GM19455 (cell line): ENCODE measurements around the gene ICAM5.

ENCODE experiments used
- ATAC-seq: cut with Tn5 transposase; IDR thresholded peaks from one replicate; pipeline ENCODE4 v1.9.1; 2021; ENCODE audit not compliant: unreplicated experiment

Gene ICAM5

DNA sequence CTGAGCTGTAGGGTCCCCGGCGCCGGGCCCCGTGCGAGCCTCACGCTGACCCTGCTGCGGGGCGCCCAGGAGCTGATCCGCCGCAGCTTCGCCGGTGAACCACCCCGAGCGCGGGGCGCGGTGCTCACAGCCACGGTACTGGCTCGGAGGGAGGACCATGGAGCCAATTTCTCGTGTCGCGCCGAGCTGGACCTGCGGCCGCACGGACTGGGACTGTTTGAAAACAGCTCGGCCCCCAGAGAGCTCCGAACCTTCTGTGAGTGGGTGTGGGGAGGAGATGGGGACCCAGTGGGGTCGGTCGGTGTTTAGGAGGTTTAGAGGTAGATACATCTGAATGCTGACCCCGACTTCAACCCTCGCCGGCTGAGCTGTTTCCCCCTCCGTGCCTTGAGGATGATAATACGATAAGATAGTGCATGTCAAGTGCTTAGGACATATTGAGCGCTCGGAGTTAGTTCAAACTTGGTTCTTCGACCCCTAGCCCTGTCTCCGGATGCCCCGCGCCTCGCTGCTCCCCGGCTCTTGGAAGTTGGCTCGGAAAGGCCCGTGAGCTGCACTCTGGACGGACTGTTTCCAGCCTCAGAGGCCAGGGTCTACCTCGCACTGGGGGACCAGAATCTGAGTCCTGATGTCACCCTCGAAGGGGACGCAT is 1.9 kb downstream of the ICAM5 start:
- no peak for ATAC-seq

- ATAC-seq, result peak; percentile 59
These were observed 2.5 kb downstream of the ICAM5 start for GRCh38 chr19:10292206-10292788.

DNA sequence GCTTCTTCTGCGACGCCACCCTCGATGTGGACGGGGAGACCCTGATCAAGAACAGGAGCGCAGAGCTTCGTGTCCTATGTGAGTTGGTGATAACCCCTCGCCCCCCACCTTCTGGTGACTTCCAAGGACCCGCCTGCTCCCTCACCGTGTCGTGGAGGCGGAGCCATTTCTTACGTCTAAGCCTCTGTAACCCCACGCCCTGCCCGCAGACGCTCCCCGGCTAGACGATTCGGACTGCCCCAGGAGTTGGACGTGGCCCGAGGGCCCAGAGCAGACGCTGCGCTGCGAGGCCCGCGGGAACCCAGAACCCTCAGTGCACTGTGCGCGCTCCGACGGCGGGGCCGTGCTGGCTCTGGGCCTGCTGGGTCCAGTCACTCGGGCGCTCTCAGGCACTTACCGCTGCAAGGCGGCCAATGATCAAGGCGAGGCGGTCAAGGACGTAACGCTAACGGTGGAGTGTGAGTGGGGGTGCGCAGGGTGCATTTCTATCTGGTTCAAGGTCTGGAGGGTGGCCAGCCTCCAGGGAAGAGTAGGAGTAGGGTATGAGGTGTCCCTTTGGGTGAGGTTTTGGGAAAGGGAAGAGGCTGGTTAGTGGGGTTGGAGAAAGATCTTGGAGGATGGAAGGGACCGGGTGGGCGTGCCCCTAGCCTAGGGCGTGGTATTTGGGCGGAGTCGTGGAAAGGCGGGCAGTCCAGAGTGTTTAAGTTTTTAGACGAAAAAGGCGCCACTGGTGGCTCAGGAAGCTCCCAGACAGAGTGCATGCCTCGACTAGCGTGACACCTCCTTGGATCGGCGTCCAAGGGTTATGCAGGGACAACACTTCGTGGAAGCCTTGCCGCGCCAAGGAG is 3.3 kb downstream of the ICAM5 start:
- no peak for ATAC-seq

GRCh38 chr19:10293637-10294367 is 4.0 kb downstream of the ICAM5 start:
- ATAC-seq, result no peak

GRCh38 chr19:10294368-10294697 is 4.6 kb downstream of the ICAM5 start:
- ATAC-seq, result no peak

- no peak for ATAC-seq
These were observed 5.6 kb downstream of the ICAM5 start for GRCh38 chr19:10295305-10295846.

DNA sequence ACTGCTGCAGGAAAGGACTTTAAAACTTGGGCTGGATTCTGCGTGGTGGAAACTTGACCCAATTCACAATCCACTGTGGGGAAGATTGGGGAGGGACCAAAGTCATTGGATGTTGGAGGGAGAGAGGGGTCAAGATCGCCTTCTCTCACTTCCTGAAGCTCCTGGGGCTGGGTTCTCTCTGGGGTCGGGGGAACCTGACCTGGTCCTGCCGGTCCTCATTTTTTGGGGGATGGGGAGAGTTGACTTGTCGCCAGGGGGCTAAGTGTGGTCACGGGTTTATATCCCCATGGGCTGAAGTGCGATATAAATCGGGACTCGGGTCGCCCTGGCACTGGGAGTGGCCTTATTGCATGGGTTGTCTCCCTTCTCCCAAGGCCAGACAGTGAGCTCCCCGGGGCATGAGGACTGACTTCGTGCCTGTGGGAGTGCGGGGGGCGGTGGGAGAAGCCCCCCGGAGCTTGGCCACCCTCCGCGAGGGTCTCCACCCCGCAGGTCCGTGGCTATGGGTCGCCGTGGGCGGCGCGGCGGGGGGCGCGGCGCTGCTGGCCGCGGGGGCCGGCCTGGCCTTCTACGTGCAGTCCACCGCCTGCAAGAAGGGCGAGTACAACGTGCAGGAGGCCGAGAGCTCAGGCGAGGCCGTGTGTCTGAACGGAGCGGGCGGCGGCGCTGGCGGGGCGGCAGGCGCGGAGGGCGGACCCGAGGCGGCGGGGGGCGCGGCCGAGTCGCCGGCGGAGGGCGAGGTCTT is 6.3 kb downstream of the ICAM5 start:
- no peak for ATAC-seq

DNA sequence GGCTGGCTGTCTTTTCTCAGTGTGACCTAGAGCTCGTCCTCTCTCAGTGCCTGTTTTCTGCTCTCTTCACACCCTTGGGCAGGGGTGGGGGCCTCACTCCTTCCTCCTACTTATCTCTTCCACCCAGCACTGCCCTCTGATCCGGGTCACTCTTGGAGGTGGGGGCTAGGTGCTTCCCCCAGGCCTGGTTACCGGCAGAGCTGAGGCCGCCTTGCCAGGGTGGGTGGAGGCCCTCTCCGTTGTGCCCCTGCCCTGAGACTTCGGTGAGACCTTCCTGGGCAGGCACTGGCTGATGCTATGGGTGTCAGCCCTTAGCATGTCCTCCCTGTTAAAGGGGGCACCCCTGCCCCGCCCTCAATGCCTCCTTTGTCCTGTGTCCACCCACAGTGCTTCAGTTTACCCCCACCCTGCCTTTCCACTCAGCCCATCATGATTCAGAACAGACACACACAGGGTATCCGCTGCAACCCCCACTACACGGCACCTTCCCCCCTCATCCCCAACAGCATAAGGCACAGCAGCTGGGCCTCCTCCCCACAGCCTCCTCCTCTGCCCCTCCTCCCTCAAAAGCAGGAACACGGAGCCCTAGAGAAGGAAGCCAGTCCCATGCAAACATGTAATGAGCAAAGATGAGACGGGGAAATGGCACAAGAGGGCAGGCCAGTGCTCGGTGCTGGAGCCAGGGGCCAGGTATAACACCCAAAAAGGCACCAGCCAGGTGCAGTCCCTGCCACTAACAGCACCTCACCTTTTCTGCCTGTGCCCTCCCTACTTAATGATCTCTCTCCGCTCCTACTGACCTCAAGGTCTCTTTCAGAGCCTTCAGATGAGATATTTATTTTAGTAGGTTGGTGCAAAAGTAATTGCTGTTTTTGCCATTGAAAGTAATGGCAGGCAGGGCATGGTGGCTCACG is 10.1 kb downstream of the ICAM5 start:
- no peak for ATAC-seq

GRCh38 chr19:10305139-10305806 is 15.5 kb downstream of the ICAM5 start:
- ATAC-seq, result no peak

DNA sequence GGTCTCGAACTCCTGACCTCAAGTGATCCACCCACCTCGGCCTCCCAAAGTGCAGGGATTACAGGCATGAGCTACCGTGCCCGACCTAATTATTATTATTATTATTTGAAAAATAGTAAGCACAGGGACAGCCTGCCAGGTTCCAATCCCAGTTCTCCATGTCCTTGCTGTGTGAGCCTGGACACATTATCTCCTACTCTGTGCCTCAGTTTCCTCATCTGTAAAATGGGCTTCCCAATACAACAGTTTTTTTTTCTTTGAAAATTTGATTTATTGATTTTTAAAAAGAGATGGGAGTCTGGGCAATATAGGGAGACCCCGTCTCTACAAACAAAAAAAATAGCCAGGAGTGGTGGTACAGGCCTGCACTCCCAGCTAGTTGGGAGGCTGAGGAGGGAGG is 16.6 kb downstream of the ICAM5 start:
- ATAC-seq, result no peak

DNA sequence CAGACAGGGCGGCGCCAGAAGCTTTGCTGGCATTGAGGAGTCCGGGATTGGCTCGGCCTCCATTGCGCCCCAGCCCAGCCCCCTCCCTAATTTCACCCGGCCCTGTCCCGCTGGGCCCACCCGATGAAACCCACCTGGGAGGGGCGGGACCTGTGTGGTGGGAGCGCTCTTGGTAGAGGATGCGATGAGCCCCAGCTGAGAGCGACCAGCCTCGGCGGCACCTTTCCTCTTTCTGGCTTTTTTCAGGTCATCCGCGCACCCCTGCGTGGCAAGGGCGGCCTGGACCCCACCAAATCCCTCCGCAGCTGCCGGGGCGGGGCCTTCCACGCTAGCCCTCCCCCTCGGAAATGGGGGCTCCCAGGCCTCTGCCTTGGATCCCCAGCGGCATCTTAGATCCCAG is 19.7 kb downstream of the ICAM5 start, which contains the start of gene ZGLP1:
ZGLP1 (minus strand) TSS at position 393 of the 400 bp plus-strand sequence.
- ATAC-seq, result no peak

- peak; percentile 57 for ATAC-seq
These were observed 25.8 kb downstream of the ICAM5 start, which contains the start of gene FDX2 for GRCh38 chr19:10315335-10316214. Gene FDX2, minus strand, starts transcription at chr19:10316015. Its CDS starts 19 bp downstream, at chr19:10315996.

DNA sequence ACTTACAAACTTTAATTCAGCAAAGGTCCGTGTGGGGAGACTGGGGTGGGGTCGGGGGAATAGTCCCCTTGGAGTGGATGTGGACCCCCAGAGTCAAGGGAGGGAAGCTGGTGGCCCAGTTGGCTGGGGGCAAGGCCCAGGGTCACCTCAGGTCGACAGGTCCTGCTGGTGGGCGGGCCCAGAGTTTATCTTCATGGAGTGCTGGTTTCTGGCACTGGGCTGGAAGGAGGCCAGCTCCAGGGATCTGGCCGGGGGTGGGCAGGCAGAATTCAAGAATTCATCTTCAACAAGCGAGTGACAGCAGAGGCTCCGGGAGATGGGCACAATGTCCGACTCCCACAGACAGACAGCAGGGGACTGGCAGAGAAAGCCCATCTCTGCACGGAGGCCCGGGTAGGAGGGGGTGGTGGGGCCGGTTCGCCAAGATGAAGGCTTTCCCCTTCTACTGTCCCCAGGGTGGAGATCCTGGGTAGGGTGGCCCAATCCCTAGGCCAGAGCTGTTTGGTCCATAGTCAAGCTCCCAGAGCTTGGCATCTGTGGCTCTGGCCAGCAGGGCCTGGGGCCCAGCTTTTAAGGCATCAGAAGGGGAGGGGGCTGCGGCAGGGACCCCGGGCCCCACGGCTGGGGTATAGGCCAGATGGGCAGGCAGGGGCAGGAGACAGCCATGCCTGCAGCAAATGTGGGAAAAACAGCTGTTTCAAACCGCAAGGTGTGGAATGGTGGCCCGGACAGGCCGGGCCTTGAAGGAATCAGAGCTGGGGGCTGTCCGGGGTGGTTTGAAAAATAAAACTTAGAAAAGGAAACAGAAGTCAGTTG is 26.7 kb downstream of the ICAM5 start:
- no peak for ATAC-seq

GRCh38 chr19:10317045-10317856 is 27.5 kb downstream of the ICAM5 start:
- no peak for ATAC-seq

DNA sequence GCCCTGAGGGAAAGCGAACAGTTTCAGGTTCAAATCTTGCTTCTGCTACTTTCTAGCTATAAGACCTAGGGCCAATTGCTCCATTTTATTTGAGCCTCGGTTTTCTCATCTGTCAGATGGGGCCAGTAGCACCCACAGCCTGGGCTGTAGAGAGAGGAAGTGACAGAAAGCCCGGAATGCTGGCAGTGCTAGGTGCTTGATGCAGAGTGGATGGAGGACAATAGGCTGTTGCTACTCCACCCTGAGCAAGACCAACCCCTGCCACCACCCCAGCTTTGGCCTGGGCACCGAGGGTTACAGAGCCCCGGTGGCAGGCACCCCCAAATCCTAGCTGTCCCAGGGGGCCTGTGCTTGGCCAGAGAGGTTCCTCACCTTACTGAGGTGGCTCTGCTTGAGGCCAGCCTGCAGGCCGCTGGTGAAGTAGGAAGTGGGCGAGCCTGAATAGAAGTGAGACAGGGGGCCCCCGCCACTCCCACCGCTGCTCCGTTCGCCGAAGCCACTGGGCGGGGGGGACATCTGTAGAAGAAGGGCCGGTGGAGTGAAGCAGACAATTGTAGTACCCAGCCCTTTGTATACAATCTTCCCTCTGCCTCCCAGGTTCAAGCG is 28.2 kb downstream of the ICAM5 start:
- no peak for ATAC-seq
